Epithelial cell of proximal tubule (primary cell): ENCODE measurements around the gene EFCAB5. TPM values are rescaled to one million over a fixed set of nuclear protein-coding genes. Genes with fewer than 3 reads are reported as not detected.
"Not testable (repeated sequence)": the region's sequence is repeated elsewhere in the genome, so short reads cannot be mapped to it uniquely, and the experiment has no call there.

Source experiments
- DNase-seq: peaks from one replicate; pipeline ENCODE4 v3.0.0-alpha.2; 2011; ENCODE audit warnings: low read depth
- H3K4me3 ChIP-seq: 2 replicates; pipeline ENCODE4 v1.5.1; 2011; ENCODE audit warnings: low read depth, mild to moderate bottlenecking, low read length
- total RNA-seq: library from RNA; depleted of rRNA; stranded (reverse); fragments of >200 nt; gene quantifications from 2 replicates; pipeline ENCODE4 v1.2.3, GENCODE V29; 2015
- TF ChIP-seq, protein P1 (sequence below): conservative IDR thresholded peaks from 2 replicates; pipeline ENCODE4 v1.5.1; 2012; ENCODE audit warnings: low read depth, mild to moderate bottlenecking, low read length

Gene EFCAB5
- total RNA-seq, 1 donor from 2014 or later = 2.5 TPM

DNA sequence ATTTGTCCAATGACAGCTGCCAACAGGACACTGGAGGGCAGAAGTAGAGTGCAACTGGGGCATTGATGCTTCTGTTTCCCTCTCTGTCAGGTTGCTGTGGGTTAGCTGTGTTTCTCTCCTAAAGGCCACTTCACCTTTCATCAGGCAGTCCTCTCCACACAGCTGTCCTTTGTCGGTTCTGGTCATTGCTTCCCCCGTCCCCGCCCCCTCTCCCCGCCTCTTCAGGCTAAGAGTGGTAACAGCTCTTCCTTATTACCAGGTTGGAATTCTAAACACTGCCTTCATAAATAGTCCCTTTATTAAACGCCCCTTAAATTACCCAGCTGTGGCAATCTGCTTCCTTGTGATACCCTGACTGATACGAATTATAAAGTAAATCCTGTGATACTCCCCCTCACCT, 143.4 kb downstream of the EFCAB5 start:
- H3K4me3 ChIP-seq = no peak overlapping the region
- DNase-seq = no peak
- TF ChIP-seq, protein P1, sequence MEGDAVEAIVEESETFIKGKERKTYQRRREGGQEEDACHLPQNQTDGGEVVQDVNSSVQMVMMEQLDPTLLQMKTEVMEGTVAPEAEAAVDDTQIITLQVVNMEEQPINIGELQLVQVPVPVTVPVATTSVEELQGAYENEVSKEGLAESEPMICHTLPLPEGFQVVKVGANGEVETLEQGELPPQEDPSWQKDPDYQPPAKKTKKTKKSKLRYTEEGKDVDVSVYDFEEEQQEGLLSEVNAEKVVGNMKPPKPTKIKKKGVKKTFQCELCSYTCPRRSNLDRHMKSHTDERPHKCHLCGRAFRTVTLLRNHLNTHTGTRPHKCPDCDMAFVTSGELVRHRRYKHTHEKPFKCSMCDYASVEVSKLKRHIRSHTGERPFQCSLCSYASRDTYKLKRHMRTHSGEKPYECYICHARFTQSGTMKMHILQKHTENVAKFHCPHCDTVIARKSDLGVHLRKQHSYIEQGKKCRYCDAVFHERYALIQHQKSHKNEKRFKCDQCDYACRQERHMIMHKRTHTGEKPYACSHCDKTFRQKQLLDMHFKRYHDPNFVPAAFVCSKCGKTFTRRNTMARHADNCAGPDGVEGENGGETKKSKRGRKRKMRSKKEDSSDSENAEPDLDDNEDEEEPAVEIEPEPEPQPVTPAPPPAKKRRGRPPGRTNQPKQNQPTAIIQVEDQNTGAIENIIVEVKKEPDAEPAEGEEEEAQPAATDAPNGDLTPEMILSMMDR = no peak

DNA sequence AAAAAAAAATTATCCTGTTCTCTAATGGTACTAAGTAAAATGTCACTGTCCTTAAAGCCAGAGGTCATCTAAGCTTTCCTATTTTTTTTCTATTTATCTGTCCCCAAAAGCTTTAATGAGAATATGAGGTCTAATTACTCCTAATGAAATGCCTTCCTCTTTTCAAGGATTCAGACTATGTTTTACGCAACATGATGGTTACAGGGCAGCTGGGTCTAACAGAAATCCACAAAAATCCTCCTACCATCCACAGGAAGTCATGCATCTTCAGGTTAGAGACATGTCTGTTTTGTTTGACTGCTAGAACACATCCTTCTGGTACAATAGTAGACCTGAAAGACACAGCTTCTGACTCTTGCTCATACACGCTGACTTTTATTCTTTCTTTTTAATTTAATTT, 145.5 kb downstream of the EFCAB5 start:
- no peak for DNase-seq
- TF ChIP-seq, protein P1 = no peak
- no peak overlapping the region for H3K4me3 ChIP-seq

DNA sequence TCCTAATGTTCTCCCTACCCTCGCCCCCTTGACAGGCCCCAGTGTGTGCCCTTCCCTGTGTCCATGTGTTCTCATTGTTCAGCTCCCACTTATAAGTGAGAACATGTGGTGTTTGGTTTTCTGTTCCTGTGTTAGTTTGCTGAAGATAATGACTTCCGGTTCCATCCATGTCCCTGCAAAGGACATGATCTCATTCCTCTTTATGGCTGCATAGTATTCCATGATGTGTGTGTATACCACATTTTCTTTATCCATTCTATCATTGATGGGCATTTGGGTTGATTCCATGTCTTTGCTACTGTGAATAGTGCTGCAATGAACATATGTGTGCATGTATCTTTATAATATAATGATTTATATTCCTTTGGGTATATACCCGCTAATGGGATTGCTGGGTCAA, 146.0 kb downstream of the EFCAB5 start:
- H3K4me3 ChIP-seq, DNase-seq: not testable (repeated sequence)

DNA sequence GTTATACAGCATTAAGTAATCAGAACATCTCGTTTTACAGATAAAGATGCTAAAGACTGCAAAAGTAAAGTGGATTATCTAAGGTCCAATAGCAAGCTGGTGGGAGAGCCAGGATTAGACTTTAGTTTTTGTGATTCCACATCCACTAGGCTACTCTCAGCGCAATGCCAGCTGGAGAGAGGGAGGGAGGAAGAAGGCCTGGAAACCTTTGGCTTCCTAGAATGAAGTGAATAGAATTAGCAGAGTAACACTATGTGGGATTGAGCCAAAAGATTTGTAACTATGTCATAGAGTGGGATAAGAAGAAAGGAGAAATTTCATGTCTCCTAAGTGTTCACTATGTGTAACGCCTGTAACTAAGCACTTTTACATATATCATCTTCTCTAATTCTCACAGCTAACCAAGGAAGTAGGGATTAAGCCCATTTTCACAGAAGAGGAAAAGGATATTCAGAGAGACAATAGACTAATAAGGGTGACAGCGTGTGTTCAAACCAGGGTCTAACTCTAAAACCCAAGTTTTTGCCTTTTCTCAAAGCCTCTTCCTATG, 149.8 kb downstream of the EFCAB5 start:
- H3K4me3 ChIP-seq = no peak overlapping the region
- TF ChIP-seq, protein P1 = no peak
- no peak for DNase-seq

DNA sequence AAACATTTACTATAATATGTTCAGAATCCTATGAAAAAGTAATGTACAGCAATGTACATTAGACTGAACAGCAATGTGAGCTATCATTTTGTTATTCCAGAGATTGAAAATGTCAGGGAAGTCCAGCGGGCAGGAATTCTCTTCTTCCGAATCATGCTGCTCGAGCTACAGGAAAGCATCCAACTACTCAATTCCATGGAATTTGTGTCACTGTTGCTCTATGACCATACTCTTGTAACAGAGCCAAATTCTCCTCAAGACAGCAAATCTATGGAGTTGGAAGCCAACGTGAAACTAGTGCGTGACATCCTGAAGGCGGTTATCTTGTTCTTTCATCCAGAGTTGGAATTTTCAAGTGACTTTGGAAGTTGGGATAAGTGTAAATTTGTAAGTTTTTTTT, 150.3 kb downstream of the EFCAB5 start:
- peak; percentile 38 for DNase-seq
- TF ChIP-seq, protein P1 = no peak
- no peak overlapping the region for H3K4me3 ChIP-seq

DNA sequence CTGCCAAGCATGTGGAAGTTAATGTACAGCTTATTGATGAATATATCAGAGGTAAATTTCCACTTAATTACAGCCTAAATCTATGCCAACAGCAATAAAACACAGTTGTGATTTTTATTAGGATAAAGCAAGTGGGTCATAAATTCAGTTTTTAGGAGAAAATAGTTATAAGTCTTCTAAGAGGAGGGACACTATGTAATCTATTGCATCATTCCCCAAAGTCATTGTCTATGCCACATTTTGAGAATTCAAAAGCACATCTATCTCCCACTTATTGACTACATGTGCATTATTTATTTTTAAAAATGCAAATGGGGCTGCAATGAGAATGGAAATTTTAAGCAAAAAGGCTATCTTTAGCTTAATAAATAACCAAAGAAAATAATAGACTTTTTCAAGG, 151.5 kb downstream of the EFCAB5 start:
- TF ChIP-seq, protein P1 = no peak
- no peak overlapping the region for H3K4me3 ChIP-seq
- DNase-seq = no peak

DNA sequence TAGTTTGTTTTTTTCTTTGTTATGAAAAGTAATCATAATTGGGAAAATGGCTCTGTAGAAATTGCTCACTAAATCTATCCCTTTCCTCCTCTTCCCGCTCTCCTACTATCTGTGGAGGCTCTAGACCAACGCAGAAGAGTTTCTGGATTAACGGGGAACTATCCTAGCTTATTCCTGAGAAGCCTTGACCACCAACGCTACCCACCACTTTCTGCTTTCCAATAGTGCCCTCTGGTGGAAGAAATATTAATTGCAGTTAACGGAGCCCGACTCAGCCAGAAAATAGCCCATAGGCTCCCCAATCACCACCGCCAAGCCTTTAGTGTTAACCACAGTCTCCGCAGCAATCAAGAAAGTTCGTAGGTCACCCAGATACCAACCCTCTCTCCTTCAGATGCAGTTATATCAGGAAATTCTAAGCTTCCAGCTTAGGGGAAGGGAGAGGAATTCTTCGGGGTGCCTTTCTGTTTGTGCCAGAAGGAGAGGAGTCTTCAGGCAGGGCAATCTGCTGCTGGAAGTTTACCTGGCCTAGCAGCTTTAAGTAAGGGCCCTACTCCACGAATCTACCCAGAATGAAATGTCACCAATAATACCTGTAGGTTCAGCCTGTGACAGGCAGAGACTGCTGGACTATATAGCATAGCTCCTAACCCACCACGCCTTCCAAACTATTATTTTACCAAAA, 152.2 kb downstream of the EFCAB5 start:
- TF ChIP-seq, protein P1 = peak; percentile 75
- H3K4me3 ChIP-seq = no peak overlapping the region
- DNase-seq = no peak
